GM19452 (cell line): ENCODE data around the gene GH1.
"Not testable (repeated sequence)": the region's sequence is repeated elsewhere in the genome, so short reads cannot be mapped to it uniquely, and the experiment has no call there.

ENCODE experiments used
- ATAC-seq: cut with Tn5 transposase; IDR thresholded peaks from one replicate; pipeline ENCODE4 v1.9.1; 2021; ENCODE audit not compliant: unreplicated experiment

The GH1 gene

GRCh38 chr17:63928172-63928666 is 9.6 kb upstream of the GH1 start:
- no peak for ATAC-seq

- no peak for ATAC-seq
These were observed 9.0 kb upstream of the GH1 start for GRCh38 chr17:63927464-63928171.

GRCh38 chr17:63926164-63926563 is 7.5 kb upstream of the GH1 start:
- no peak for ATAC-seq

- ATAC-seq = no peak
These were observed 7.0 kb upstream of the GH1 start for GRCh38 chr17:63925615-63926014.

GRCh38 chr17:63922402-63922801 is 3.8 kb upstream of the GH1 start:
- ATAC-seq = not testable (repeated sequence)

GRCh38 chr17:63920779-63921178 is 2.1 kb upstream of the GH1 start:
- not testable (repeated sequence) for ATAC-seq

GRCh38 chr17:63920050-63920449 is 1.4 kb upstream of the GH1 start:
- ATAC-seq = not testable (repeated sequence)

- peak; percentile 58 for ATAC-seq
These were observed 678 bp upstream of the GH1 start for GRCh38 chr17:63919311-63919723.

- ATAC-seq = no peak
These were observed 334 bp downstream of the GH1 start for GRCh38 chr17:63918305-63918704.

GRCh38 chr17:63917646-63918045 is 993 bp downstream of the GH1 start:
- ATAC-seq = no peak

- not testable (repeated sequence) for ATAC-seq
These were observed 1.4 kb downstream of the GH1 start for GRCh38 chr17:63917206-63917605.

- no peak for ATAC-seq
These were observed 2.0 kb downstream of the GH1 start for GRCh38 chr17:63916566-63917185.

GRCh38 chr17:63915753-63916152 is 2.9 kb downstream of the GH1 start:
- ATAC-seq = not testable (repeated sequence)

- ATAC-seq = no peak
These were observed 4.2 kb downstream of the GH1 start for GRCh38 chr17:63914471-63914870.

GRCh38 chr17:63911657-63912100 is 7.0 kb downstream of the GH1 start:
- no peak for ATAC-seq

GRCh38 chr17:63911041-63911635 is 7.5 kb downstream of the GH1 start, which contains the start of gene CSHL1:
Gene CSHL1, minus strand, starts transcription at chr17:63911258. Its CDS starts 62 bp downstream, at chr17:63911196.
- ATAC-seq = no peak

- no peak for ATAC-seq
These were observed 8.5 kb downstream of the GH1 start for GRCh38 chr17:63910096-63910495.

- not testable (repeated sequence) for ATAC-seq
These were observed 9.1 kb downstream of the GH1 start for GRCh38 chr17:63909586-63909985.

- not testable (repeated sequence) for ATAC-seq
These were observed 11.4 kb downstream of the GH1 start for GRCh38 chr17:63907161-63907778.

- ATAC-seq = not testable (repeated sequence)
These were observed 13.8 kb downstream of the GH1 start for GRCh38 chr17:63904796-63905195.

GRCh38 chr17:63903787-63904201 is 14.8 kb downstream of the GH1 start:
- ATAC-seq = not testable (repeated sequence)
